ENCODE data around the gene SIGLEC6.

DNA sequence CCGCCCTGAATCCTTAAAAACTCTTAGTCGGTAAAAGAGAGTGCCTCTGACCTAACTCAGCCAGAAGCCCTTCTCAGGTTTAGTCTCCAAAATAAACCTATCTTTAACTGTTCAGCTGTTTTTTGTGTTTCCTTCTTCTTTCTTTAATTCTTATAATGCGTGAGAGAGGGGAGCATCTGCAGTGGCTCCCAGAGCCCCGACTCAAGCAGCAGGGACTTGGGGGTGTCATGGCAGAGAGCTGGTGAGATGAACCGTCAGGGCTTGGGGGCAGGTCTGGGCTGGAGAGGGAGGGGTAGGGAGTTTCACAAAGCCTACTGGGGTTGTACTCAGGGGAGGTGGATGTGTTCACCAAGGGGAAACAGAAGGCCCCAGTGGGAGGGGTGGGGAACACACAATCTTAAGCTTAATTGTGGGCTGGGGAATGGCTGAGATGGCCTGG is 16.8 kb upstream of the SIGLEC6 start:
- no peak for TF ChIP-seq POLR2A (IDR thresholded peaks at IDR 0.05)
- TF ChIP-seq, protein P1, sequence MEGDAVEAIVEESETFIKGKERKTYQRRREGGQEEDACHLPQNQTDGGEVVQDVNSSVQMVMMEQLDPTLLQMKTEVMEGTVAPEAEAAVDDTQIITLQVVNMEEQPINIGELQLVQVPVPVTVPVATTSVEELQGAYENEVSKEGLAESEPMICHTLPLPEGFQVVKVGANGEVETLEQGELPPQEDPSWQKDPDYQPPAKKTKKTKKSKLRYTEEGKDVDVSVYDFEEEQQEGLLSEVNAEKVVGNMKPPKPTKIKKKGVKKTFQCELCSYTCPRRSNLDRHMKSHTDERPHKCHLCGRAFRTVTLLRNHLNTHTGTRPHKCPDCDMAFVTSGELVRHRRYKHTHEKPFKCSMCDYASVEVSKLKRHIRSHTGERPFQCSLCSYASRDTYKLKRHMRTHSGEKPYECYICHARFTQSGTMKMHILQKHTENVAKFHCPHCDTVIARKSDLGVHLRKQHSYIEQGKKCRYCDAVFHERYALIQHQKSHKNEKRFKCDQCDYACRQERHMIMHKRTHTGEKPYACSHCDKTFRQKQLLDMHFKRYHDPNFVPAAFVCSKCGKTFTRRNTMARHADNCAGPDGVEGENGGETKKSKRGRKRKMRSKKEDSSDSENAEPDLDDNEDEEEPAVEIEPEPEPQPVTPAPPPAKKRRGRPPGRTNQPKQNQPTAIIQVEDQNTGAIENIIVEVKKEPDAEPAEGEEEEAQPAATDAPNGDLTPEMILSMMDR (IDR thresholded peaks at IDR 0.05 in 8 of 11, conservative IDR thresholded peaks at IDR 0.05 in 3 of 11): no peak
- no peak for TF ChIP-seq POLR2AphosphoS5 (IDR thresholded peaks at IDR 0.05)
